Suppressor macrophage (primary cell): ENCODE results near the gene CROT.

Experiments
- DNase-seq, 4 experiments: peaks; one replicate each; pipeline ENCODE4 v3.0.0-alpha.2; 2020 to 2022

Gene CROT

DNA sequence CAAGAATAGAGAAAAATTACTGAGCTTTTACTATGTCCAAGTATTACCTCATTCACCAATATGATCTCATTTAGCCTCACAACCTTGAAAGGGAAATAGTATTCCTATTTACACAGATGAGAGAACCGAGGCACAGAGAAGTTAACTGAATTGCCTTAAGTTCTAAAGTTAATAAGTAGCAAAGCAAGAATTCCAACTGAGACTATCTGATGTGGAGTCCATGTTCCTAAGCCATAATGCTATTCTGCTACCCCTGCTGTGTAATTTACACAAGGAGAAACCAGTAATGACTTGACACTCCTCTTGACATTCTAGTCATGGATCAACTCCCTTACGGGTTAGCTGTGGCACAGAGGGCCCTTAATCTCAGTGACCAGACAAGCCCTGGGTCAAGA is 69.3 kb downstream of the CROT start:
- no peak for DNase-seq

DNA sequence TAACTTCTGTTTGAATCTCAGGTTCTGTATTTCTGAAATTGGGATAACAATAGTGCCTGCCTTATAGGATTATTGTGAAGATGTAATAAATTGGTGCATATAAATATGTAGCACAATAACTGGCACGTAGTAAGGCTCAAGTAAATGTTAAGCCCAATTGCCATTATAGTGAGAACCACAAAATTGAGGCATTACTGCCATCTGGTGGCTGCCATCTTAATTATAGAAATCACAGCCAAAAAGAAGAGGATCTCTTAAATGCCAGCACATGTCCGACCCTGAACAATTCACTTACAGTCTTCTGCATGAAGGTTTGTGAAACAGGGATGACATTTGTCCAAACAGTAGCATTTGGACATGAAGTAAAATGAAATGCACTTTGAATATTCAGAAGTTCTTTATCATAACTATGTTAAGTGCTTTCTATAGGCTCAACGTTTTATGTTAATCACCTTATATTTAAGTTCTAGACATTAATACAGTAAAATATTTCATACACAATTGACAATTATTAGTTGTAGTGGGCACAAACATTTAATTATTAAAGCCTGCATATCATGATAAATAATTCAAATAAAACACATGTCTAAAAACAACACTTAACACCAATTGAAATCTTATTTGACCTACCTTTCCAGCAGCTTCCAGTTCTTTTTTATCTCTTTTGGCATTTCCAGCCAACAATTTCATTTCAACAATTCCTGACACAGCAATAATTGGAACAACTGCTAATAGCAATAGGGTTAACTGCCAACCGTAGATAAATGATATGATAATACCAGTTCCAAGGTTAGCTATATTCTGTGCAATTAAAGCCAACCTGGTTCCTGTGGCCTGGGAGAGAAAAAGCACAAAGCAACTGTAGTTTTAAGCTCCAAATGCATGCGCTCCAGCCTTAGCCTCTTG is 71.5 kb downstream of the CROT start:
- peak; percentile 75 to 87 (median 80) for DNase-seq

DNA sequence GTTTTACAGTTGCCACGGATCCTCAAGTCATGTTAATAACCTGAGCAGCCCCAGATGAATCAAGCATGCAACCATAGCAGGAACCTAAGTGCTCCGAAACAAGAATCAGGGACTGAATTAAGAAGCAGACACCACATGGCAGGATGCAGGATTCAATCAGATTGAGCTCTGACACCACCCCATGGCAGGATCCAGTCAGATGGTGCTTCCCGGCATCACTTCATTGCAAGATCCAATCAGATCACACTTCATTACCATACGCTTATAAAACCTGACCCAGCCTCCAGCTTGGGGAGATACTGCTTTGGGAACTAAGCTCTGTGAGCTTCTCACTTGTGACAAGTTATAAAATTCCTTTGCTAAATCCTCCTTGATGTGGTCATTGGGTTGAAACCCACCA is 74.7 kb downstream of the CROT start:
- DNase-seq: no peak

- no peak for DNase-seq
Measured at GRCh38 chr7:87424075-87424474, 78.6 kb downstream of the CROT start.

GRCh38 chr7:87426160-87426559 is 80.7 kb downstream of the CROT start:
- no peak for DNase-seq

- DNase-seq: peak; percentile 84 to 88 (median 86)
Measured at GRCh38 chr7:87427288-87427687, 81.8 kb downstream of the CROT start.

GRCh38 chr7:87432536-87432935 is 87.1 kb downstream of the CROT start:
- DNase-seq: no peak

DNA sequence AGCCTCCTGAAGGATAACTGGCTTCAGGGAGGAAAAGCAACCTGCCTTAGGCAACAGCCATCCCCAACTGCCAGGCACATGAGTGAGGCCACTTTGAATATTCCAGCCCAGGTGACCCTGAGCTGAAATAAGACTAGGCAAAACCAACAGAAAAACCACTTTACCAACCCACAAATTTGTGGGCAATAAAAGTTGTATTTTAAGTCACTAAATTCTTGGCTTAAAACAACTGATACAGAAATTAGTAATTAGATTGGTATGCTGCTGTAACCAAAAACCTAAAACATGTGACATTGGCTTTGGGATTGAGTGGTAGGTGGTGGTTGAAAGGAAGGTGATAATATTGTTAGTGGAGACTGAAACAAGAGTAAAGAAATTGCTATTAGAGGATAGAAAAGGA is 90.1 kb downstream of the CROT start:
- no peak for DNase-seq

- DNase-seq: peak; percentile 2 to 74 (median 65)
Measured at GRCh38 chr7:87445897-87446296, 100.4 kb downstream of the CROT start.

- DNase-seq: no peak
Measured at GRCh38 chr7:87447116-87447635, 101.7 kb downstream of the CROT start.

DNA sequence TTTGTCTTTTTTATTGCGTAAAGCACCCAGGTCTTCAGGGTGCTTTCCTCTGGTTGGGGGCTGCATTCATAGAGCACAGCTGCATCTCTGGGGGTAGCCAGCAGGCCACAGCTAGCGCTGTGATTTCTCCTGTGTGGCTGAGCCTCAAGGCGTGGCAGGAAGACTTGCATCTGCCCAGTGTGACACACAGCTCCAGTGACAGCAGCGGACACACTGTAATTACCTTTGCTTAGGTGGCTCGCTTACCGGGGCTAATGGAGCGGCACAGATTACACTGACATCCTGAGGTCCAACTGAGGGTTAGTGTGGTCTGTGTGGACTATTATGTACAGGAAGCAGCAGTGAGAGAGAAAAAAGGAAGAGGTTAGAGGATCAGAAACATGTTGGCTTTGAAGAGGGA is 102.9 kb downstream of the CROT start:
- DNase-seq: peak in 1 of 4 experiments; percentile 17
